GM12891 (cell line): Measurements from ENCODE around the gene ERGIC1.

Source experiments
- PAX5 ChIP-seq: IDR thresholded peaks from 2 replicates; pipeline ENCODE4 v1.6.1; 2011; ENCODE audit warnings: low read length, moderate library complexity, mild to moderate bottlenecking; ENCODE audit not compliant: insufficient read depth, severe bottlenecking
- POLR2A ChIP-seq: IDR thresholded peaks from 2 replicates; pipeline ENCODE4 v1.6.1; 2011; ENCODE audit warnings: low read depth, low read length, control low read depth
- POLR2AphosphoS5 ChIP-seq: IDR thresholded peaks from 2 replicates; pipeline ENCODE4 v1.6.1; 2011; ENCODE audit warnings: low read depth, low read length, control low read depth
- TAF1 ChIP-seq: IDR thresholded peaks from 2 replicates; pipeline ENCODE4 v1.6.1; 2011; ENCODE audit warnings: low read depth, low read length, control low read depth

- no peak for TF ChIP-seq POLR2A
- no peak for TF ChIP-seq PAX5
- no peak for TF ChIP-seq POLR2AphosphoS5
- no peak for TF ChIP-seq TAF1
Measured at GRCh38 chr5:172933238-172933637, 99.2 kb downstream of the ERGIC1 start.
